IPS-18c (cell line): ENCODE data around the gene LETM1.
"Not testable (repeated sequence)": the region's sequence is repeated elsewhere in the genome, so short reads cannot be mapped to it uniquely, and the experiment has no call there.

Experiments
- H3K4me3 ChIP-seq: 2 replicates; pipeline ENCODE4 v1.7.0; 2013; ENCODE audit warnings: low read depth, mild to moderate bottlenecking, low read length, moderate library complexity; ENCODE audit not compliant: insufficient read depth
- H3K9me3 ChIP-seq: one replicate; pipeline ENCODE4 v1.6.1; 2013; ENCODE audit warnings: mild to moderate bottlenecking, low read length, moderate library complexity; ENCODE audit not compliant: control insufficient read depth, insufficient read depth

LETM1 gene

GRCh38 chr4:1841201-1841886 is 14.6 kb downstream of the LETM1 start:
- H3K4me3 ChIP-seq: no peak overlapping the region
- H3K9me3 ChIP-seq: no peaks in the 10 kb centered on the region

DNA sequence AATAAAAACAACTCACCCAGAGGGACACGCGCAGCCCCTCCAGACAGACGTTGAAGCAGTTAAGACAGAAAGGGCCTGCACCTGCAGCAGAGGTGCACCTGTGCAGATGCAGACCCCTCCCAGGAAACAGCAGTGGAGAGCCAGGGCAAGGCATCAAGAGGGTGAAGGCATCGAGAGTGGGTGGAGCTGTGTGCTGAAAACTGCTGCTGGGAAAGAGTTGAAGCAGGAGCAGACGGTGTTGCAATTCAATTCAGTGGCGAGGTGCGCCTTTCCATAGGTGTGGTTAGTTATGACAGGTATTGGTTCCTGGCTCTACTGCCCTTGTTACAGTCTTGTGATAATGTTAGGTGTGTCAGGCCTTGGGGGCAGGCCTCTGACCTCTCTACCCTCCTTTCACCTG is 16.7 kb downstream of the LETM1 start:
- H3K9me3 ChIP-seq: no peaks in the 10 kb centered on the region
- no peak overlapping the region for H3K4me3 ChIP-seq

DNA sequence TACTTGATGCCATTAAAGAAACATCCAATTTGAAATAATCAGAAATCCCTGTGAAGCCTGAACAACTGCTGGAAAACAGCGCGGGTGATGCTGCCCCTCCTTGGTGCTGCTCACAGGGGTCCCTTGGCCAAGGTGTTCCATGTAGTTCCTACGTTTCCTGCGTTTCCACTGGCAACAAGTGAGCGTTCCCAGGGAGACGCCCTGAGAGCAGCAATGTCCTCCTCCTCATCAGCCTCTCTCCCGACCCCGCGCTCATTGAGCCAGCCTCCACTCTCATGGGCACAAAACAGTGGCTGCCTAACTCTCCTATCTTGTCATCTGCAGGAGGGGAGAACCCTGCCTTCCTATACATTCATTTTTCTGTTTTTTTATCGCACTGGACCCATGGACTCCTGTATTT is 18.9 kb downstream of the LETM1 start:
- Histone ChIP-seq H3K4me3 (no peak overlapping the region), H3K9me3 (no peaks in the 10 kb centered on the region)

- Histone ChIP-seq H3K4me3 (no peak overlapping the region), H3K9me3 (no peaks in the 10 kb centered on the region)
Observed at GRCh38 chr4:1836650-1837049, 19.3 kb downstream of the LETM1 start.

- not testable (repeated sequence) for H3K4me3 ChIP-seq, H3K9me3 ChIP-seq
Observed at GRCh38 chr4:1835836-1836235, 20.1 kb downstream of the LETM1 start.

DNA sequence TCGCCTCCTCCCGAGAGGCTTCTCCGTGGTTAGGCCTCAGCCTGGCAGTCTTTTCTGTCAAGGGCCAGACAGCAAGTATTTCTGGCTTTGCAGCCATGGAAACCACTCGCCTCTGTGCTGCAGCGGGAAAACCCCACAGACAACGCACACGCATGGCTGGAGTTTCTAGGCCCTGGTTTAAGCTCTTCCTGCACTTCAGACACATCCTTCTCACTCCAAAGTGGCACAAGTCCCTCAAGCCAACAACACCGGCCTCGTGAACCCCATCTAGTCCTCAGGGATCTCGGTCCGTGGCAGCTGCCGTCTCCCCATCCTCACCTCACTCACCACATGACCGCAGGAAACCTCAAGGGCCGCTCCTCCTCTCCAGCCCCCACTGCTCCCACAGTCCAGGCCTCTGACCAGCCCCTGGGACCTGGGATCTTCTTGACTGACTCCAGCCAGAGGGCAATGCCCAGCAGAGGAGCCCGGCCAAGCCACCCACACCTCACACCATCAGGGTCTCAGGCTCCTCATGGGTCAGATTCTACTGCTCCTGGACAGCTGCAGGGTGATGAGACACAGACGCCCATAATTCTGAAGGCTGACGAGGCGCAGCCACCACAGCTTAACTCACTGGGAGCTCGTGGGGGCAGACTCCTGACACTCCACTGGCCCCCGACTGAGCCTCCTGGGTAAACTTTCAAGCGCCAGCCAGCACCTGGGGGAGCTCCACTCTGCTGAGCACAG is 21.7 kb downstream of the LETM1 start:
- Histone ChIP-seq H3K9me3 (peaks cover 3% of the 10 kb centered on the region), H3K4me3 (no peak overlapping the region)

- H3K9me3 ChIP-seq: peaks cover 3% of the 10 kb centered on the region
- no peak overlapping the region for H3K4me3 ChIP-seq
Observed at GRCh38 chr4:1833307-1834046, 22.5 kb downstream of the LETM1 start.

DNA sequence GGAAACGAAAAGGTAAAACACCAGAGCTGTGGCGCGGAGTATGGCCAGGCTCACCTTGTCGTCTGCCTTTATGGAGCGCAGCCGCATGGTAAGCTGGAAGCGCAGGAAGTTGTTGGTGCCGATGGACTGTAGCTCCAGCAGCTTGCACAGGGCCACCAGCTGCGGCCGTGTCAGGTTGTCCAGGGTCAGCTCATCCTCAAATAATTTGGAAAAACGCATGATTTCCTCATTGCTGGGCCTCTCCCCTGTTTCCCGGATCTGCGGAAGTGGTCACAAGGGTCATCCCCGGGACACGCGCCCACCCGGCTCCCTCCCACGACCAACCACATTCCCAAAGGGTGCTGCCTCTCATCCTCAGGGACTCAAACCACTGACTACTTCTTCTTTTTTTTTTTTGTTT is 23.3 kb downstream of the LETM1 start:
- no peak overlapping the region for H3K4me3 ChIP-seq

DNA sequence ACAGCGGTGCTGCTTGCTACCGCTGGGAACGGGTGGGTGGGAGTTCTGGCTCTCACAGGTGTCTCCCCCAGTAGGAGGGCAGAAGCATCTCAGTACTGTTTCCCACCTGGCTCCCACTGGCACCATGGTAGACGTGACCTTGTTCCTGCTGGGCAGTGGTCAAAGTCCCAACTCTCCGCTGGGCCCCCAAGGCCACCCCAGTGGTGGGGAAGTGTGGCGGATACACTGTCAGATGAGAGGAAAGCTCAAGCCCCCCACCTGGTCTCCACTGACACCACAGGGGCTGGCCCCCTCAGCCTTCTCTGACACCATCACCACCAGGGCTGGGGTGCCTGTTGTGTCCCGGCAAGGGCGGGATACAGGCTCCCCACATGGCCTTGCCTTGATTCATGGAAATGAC is 24.6 kb downstream of the LETM1 start:
- Histone ChIP-seq H3K9me3 (peaks cover 3% of the 10 kb centered on the region), H3K4me3 (no peak overlapping the region)

More for the DNA sequence above, 23.3 kb downstream of the LETM1 start:
- peaks cover 3% of the 10 kb centered on the region for H3K9me3 ChIP-seq

DNA sequence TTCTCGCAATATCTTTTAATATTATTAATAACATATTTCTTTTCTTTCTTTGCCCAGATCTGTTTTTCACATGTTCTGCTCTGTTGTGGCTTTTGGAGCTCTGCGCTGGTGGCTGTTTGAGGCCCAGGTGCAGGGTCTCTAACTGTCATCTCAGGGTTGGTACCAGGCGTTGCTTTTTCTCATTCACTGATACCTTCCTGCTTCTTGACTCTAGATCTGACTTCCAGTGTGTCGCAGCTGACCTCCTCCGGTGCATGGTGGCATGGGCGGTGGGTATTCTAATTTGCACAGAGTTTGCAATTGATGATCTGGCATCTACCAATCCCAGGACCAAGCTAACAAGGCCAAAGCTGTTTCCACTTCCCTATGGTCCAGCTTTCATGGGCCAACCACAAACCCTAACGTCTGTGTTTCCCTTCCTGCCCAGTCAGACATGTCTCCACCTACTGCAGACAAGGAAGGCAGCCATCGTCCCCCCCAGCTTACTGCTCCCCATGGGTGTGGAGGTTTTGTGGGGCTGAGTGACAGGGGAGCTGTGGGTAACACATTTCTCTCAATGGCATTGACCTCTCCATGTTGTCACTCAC is 25.2 kb downstream of the LETM1 start:
- Histone ChIP-seq H3K9me3 (peaks cover 3% of the 10 kb centered on the region), H3K4me3 (no peak overlapping the region)

GRCh38 chr4:1830234-1830633 is 25.7 kb downstream of the LETM1 start:
- H3K9me3 ChIP-seq: peaks cover 3% of the 10 kb centered on the region
- no peak overlapping the region for H3K4me3 ChIP-seq

GRCh38 chr4:1826531-1827350 is 29.2 kb downstream of the LETM1 start:
- Histone ChIP-seq H3K4me3 (no peak overlapping the region), H3K9me3 (peaks cover 3% of the 10 kb centered on the region)

DNA sequence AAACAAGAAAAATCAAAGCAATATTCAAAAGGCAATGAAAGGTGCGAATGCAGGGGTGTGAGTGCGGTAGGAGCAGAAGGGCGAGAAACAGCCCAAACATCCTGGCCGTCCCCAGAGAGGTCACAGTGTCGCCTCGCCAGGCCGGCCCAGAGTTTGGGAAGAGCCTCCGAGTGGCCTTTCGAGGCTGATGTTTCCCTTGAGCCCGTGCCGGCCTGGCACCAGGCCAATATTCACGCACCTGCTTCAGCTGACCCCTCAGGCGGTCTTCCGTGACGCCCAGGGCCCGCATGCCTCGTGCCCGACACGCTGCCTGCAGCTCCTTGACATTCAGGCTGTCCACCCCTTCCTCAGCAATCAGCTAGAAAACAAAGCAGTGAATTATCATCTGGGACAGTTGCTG is 30.6 kb downstream of the LETM1 start:
- no peak overlapping the region for H3K4me3 ChIP-seq
- H3K9me3 ChIP-seq: peaks cover 3% of the 10 kb centered on the region

DNA sequence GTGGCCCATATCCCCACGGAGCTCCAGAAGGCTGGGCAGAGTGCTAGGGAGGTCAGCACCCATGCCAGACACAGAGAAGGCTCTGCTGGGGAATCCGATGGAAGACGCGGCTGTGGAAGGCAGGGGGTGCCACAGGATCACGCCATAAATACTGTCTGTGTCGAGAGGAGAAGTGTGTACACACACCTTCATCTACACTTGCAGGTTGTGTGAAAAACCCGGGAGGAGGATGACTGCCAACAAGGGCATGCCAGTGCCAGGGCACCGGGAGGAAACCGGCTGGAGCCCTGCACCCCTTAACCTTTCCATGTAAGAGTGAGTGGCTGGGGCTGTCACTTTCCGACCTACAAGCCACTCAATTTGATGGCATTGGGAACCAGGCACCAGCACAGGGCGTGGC is 31.2 kb downstream of the LETM1 start:
- no peak overlapping the region for H3K4me3 ChIP-seq
- H3K9me3 ChIP-seq: peaks cover 3% of the 10 kb centered on the region

DNA sequence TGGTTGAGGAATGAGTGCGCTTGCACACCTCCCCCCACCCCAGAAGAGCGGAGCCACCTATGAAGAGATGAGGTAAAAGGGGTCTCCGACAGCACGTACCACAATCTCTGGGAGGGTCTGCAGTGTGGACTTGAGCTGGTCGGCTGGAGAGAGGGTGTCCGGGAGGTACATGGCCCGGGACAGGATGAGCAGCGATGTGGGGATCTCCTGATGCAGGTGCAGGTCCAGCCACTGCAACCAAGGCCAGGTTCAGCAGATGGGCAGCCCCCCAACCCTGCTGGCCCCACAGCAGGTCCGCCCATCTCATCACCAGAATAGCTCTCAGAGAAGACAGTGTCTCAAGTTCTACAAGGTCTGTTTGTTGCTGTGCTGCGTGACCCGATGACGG is 32.4 kb downstream of the LETM1 start:
- no peaks in the 10 kb centered on the region for H3K9me3 ChIP-seq

GRCh38 chr4:1822568-1823544 is 33.1 kb downstream of the LETM1 start:
- no peak overlapping the region for H3K4me3 ChIP-seq

More for the DNA sequence above, 32.4 kb downstream of the LETM1 start:
- no peak overlapping the region for H3K4me3 ChIP-seq

More at GRCh38 chr4:1822568-1823544, 33.1 kb downstream of the LETM1 start:
- H3K9me3 ChIP-seq: no peaks in the 10 kb centered on the region
